Measurements from ENCODE around the gene CRABP2.

The CRABP2 gene

DNA sequence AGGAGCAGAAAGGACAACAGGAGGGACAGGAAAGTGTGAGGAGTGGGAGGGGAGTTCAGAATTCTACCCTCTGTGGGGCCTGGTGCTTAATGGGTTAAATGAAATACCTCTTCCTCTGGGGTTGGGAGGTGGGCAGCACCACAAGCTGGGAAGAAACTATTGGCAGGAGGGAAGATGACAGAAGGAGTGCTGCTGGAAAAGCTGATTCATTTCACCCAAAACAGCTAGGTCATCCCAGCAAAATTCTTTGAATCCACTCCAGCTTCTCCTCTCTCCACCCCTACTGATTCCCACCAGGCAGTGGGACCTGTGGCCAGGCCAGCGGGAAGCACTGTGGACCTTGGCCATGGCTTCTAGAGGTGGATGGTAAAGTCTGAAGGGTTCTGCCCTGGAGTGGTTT is 50.7 kb downstream of the CRABP2 start:
- no peak for DNase-seq (ENCODE audit: low spot score)

DNA sequence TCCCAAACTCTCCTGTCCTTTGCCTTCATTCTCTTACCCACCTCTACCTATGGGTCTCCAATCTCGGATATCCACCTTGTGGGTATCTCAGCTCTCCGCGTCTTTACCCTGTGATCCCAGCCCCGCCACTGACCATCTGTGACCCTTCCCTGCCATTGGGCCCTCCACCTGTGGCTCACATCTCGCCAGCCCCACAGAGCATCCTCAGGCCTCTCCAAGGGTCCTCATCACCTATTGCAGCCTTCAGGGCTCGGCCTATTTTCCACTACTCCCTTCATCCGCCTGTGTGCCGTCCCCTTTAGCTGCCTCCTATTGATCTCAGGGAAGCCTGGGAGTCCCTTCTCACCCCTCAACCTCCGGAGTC is 52.4 kb downstream of the CRABP2 start:
- no peak for DNase-seq (ENCODE audit: low spot score)

DNA sequence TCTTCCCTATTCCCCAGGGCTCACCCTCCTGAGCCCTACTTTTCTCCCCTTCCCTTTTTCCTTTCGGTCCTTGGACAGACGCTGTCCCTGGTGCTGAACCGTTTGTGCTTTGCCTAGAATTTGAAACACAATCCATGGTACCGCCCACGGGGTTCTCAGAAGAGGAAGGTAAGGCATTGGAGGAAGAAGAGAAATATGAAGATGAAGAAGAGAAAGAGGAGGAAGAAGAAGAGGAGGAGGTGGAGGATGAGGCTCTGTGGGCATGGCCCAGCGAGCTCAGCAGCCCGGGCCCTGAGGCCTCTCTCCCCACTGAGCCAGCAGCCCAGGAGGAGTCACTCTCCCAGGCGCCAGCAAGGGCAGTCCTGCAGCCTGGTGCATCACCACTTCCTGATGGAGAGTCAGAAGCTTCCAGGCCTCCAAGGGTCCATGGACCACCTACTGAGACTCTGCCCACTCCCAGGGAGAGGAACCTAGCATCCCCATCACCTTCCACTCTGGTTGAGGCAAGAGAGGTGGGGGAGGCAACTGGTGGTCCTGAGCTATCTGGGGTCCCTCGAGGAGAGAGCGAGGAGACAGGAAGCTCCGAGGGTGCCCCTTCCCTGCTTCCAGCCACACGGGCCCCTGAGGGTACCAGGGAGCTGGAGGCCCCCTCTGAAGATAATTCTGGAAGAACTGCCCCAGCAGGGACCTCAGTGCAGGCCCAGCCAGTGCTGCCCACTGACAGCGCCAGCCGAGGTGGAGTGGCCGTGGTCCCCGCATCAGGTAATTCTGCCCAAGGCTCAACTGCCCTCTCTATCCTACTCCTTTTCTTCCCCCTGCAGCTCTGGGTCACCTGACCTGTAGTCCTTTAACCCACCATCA is 53.0 kb downstream of the CRABP2 start:
- no peak for DNase-seq (ENCODE audit: low spot score)

Data from HuH-7.5 (cell line).